Measurements from ENCODE around the gene TMEM74B.

DNA sequence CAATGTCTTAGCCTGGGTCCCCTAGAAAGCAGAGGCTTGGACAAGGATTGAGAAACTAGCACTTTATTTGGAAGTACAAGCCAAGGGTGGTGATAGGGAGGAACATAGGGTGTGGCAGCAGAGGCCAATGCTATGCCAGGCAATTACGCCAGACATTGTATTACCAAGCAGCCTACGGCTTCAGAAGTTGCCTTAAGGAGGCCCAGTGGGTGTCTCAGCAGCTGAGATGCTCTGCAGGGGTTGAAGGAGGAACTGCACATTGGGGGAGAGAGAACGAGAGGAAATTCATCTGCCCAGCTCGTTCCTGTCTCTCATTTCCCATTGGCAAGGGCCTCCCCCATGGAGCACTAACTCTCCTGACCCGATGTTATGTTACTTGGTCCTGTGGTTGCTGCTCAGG lies 19.3 kb upstream of the TMEM74B start:
- TF ChIP-seq, protein P1, sequence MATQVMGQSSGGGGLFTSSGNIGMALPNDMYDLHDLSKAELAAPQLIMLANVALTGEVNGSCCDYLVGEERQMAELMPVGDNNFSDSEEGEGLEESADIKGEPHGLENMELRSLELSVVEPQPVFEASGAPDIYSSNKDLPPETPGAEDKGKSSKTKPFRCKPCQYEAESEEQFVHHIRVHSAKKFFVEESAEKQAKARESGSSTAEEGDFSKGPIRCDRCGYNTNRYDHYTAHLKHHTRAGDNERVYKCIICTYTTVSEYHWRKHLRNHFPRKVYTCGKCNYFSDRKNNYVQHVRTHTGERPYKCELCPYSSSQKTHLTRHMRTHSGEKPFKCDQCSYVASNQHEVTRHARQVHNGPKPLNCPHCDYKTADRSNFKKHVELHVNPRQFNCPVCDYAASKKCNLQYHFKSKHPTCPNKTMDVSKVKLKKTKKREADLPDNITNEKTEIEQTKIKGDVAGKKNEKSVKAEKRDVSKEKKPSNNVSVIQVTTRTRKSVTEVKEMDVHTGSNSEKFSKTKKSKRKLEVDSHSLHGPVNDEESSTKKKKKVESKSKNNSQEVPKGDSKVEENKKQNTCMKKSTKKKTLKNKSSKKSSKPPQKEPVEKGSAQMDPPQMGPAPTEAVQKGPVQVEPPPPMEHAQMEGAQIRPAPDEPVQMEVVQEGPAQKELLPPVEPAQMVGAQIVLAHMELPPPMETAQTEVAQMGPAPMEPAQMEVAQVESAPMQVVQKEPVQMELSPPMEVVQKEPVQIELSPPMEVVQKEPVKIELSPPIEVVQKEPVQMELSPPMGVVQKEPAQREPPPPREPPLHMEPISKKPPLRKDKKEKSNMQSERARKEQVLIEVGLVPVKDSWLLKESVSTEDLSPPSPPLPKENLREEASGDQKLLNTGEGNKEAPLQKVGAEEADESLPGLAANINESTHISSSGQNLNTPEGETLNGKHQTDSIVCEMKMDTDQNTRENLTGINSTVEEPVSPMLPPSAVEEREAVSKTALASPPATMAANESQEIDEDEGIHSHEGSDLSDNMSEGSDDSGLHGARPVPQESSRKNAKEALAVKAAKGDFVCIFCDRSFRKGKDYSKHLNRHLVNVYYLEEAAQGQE (IDR thresholded peaks at IDR 0.05; ENCODE audit: insufficient read depth in 1 of 2, low read depth in 2 of 2, low read length in 1 of 2) = no peak
- TF ChIP-seq, protein P2, sequence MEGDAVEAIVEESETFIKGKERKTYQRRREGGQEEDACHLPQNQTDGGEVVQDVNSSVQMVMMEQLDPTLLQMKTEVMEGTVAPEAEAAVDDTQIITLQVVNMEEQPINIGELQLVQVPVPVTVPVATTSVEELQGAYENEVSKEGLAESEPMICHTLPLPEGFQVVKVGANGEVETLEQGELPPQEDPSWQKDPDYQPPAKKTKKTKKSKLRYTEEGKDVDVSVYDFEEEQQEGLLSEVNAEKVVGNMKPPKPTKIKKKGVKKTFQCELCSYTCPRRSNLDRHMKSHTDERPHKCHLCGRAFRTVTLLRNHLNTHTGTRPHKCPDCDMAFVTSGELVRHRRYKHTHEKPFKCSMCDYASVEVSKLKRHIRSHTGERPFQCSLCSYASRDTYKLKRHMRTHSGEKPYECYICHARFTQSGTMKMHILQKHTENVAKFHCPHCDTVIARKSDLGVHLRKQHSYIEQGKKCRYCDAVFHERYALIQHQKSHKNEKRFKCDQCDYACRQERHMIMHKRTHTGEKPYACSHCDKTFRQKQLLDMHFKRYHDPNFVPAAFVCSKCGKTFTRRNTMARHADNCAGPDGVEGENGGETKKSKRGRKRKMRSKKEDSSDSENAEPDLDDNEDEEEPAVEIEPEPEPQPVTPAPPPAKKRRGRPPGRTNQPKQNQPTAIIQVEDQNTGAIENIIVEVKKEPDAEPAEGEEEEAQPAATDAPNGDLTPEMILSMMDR (IDR thresholded peaks at IDR 0.05) = no peak
- TF ChIP-seq POLR2AphosphoS5 (IDR thresholded peaks at IDR 0.05; ENCODE audit: low read depth, low read length) = no peak
